Ascending aorta (tissue), 2 donors: ENCODE data around the gene CENPL. TPM values are rescaled to one million over a fixed set of nuclear protein-coding genes. Genes with fewer than 3 reads are reported as not detected.
"Not testable (repeated sequence)": the region's sequence is repeated elsewhere in the genome, so short reads cannot be mapped to it uniquely, and the experiment has no call there.

Source experiments
- DNase-seq, 2 donors: peaks; one replicate each; pipeline ENCODE4 v3.0.0-alpha.2; 2019; ENCODE audit warnings: low spot score in 2 of 2
- H3K27ac ChIP-seq, 2 donors: fragments of 200-600 bp; sonication (generic); one replicate each; pipeline ENCODE4 v1.5.1; 2016 to 2017; ENCODE audit warnings: mild to moderate bottlenecking in 1 of 2
- H3K27me3 ChIP-seq: fragments of 200-600 bp; sonication (generic); one replicate; pipeline ENCODE4 v1.5.1; 2017
- H3K36me3 ChIP-seq, 2 donors: fragments of 200-600 bp; sonication (generic); one replicate each; pipeline ENCODE4 v1.5.1; 2016
- H3K4me1 ChIP-seq, 2 donors: fragments of 200-600 bp; sonication (generic); one replicate each; pipeline ENCODE4 v1.5.1; 2016 to 2017; ENCODE audit warnings: mild to moderate bottlenecking in 1 of 2
- H3K4me3 ChIP-seq, 2 donors: fragments of 200-600 bp; sonication (generic); one replicate each; pipeline ENCODE4 v1.5.1; 2016 to 2017; ENCODE audit warnings: mild to moderate bottlenecking in 1 of 2
- H3K9me3 ChIP-seq, 2 donors: fragments of 200-600 bp; sonication (generic); one replicate each; pipeline ENCODE4 v1.5.1; 2016
- intact Hi-C: fragments of 100-400 bp; cut with DNase I; formaldehyde crosslinking; loops from one replicate; pipeline ENCODE4 v1.15.1; 2023
- total RNA-seq: library from RNA; depleted of rRNA; stranded (reverse); fragments of >200 nt; gene quantifications from one replicate; pipeline ENCODE4 v1.1.0, GENCODE V29; 2016
- TF ChIP-seq, protein P1 (sequence below), 3 experiments: fragments of 200-600 bp in 2 of 3; fragments of 450-650 bp in 1 of 3; sonication (generic) in 2 of 3; IDR thresholded peaks; one replicate each; pipeline ENCODE4 v1.5.1; 2016 to 2019; ENCODE audit warnings: antibody characterized with exemption in 3 of 3, mild to moderate bottlenecking in 1 of 3, moderate library complexity in 1 of 3

The CENPL gene
- total RNA-seq, 1 donor from 2014 or later: 0.53 TPM

DNA sequence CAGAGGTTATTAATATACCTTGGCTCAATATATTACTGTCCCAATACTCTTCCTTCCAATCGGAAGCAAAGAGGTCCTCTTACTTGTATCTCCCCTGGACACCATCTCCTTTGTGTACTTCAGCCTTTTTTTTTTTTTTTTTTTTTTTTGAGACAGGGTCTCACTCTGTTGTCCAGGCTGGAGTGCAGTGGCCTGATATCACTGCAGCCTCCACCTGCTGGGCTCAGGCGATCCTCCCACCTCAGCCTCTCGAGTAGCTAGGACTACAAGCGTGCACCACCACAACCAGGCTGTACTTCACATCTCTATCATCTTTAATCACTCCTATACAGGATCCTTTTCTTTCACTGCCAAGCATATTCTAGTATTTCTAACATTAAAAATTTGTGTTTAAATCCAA lies 3.0 kb downstream of the CENPL start:
- H3K4me3 ChIP-seq: no peak overlapping the region
- TF ChIP-seq, protein P1, sequence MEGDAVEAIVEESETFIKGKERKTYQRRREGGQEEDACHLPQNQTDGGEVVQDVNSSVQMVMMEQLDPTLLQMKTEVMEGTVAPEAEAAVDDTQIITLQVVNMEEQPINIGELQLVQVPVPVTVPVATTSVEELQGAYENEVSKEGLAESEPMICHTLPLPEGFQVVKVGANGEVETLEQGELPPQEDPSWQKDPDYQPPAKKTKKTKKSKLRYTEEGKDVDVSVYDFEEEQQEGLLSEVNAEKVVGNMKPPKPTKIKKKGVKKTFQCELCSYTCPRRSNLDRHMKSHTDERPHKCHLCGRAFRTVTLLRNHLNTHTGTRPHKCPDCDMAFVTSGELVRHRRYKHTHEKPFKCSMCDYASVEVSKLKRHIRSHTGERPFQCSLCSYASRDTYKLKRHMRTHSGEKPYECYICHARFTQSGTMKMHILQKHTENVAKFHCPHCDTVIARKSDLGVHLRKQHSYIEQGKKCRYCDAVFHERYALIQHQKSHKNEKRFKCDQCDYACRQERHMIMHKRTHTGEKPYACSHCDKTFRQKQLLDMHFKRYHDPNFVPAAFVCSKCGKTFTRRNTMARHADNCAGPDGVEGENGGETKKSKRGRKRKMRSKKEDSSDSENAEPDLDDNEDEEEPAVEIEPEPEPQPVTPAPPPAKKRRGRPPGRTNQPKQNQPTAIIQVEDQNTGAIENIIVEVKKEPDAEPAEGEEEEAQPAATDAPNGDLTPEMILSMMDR (IDR thresholded peaks at IDR 0.05): no peak

DNA sequence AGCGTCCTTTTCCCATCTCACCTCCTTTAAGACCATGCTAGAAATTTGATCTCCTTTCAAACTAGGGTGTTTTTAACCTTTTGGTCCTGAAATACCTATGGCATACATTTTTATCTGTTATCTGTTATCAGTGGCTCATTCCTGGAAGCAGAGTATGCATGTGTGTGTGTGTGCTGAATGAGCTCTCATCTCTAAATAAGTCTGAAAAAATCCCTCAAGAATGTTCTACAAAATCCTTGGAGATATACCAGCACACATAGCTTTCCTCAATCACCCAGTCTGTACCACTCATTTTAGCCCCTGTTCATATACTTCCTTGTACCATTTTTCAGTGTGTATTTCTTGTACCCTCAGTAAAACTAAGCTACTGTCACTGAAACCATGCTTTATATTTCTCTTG lies 6.2 kb downstream of the CENPL start:
- DNase-seq: no peak
- Histone ChIP-seq H3K27ac (no peak overlapping the region), H3K4me1 (peaks cover 0 to 1% of the 10 kb centered on the region in 2 donors), H3K27me3 (no peaks in the 10 kb centered on the region), H3K4me3 (no peak overlapping the region), H3K36me3 (no peaks in the 10 kb centered on the region), H3K9me3 (no peaks in the 10 kb centered on the region)
- intact Hi-C loops: no loop called here
- TF ChIP-seq, protein P1 (IDR thresholded peaks at IDR 0.05): no peak

More for the DNA sequence above, 3.0 kb downstream of the CENPL start:
- H3K4me1 ChIP-seq: peaks cover 0 to 5% of the 10 kb centered on the region in 2 donors
- no peak overlapping the region for H3K27ac ChIP-seq
- H3K36me3 ChIP-seq: no peaks in the 10 kb centered on the region
- intact Hi-C loops: loop anchor here (5.0 to 10.0 kb wide), 2 partner anchors 104 to 1077 kb away; no protein-coding TSS in a partner anchor
- H3K9me3 ChIP-seq: no peaks in the 10 kb centered on the region
- H3K27me3 ChIP-seq: no peaks in the 10 kb centered on the region
- DNase-seq: no peak

DNA sequence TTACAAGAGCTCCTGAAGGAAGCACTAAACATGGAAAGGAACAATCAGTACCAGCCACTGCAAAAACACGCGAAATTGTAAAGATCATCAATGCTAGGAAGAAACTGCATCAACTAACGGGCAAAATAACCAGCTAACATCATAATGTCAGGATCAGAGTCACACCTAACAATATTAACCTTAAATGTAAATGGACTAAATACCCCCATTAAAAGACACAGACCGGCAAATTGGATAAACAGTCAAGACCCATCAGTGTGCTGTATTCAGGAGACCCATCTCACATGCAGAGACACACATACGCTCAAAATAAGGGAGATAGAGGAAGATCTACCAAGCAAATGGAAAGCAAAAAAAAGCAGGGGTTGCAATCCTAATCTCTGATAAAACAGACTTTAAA lies 11.0 kb downstream of the CENPL start:
- H3K36me3 ChIP-seq, H3K9me3 ChIP-seq, H3K27ac ChIP-seq, H3K27me3 ChIP-seq, H3K4me3 ChIP-seq, H3K4me1 ChIP-seq, DNase-seq, intact Hi-C loops: not testable (repeated sequence)

DNA sequence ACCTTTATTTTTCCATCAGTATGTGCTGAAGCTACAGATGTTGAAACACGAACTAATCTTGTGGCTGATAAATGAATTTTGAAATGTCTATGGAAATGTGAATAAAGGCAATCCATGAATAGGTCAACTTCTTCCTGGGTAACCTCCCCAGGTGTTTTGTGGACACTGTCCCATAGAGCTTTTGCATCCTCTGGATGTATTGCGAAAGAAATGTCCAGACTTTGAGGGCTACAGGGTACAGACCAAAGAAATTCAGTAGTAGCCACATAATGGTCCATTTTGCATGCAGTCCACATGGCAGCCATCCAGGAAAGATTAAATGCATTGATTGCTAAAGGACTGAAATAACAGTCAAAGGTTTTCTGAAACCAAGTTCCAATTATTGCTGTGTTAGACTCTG lies 21.7 kb downstream of the CENPL start:
- no peaks in the 10 kb centered on the region for H3K27me3 ChIP-seq
- peaks cover 0 to 11% of the 10 kb centered on the region in 2 donors for H3K36me3 ChIP-seq
- no peak overlapping the region for H3K27ac ChIP-seq
- H3K4me3 ChIP-seq: no peak overlapping the region
- H3K9me3 ChIP-seq: no peaks in the 10 kb centered on the region
- intact Hi-C loops: no loop called here
- TF ChIP-seq, protein P1 (IDR thresholded peaks at IDR 0.05): no peak
- H3K4me1 ChIP-seq: no peaks in the 10 kb centered on the region
- no peak for DNase-seq

DNA sequence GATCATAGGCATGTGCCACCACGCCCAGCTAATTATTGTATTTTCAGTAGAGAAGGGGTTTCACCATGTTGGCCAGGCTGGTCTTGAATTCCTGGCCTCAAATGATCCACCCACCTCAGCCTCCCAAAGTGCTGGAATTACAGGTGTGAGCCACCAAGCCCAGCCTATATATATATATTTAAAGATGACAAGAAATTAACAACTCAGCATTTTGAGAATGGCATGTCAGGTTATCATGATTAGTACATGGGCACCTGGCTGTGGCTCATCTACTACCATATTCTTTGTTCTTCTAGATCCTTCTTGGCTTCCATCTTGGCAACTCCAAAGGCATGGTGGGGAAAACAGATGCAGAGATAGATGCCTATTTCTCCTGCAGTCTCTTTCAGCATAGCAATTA lies 24.7 kb downstream of the CENPL start:
- H3K4me3 ChIP-seq, H3K9me3 ChIP-seq, DNase-seq, intact Hi-C loops, H3K27ac ChIP-seq, H3K4me1 ChIP-seq, H3K27me3 ChIP-seq, H3K36me3 ChIP-seq: not testable (repeated sequence)

DNA sequence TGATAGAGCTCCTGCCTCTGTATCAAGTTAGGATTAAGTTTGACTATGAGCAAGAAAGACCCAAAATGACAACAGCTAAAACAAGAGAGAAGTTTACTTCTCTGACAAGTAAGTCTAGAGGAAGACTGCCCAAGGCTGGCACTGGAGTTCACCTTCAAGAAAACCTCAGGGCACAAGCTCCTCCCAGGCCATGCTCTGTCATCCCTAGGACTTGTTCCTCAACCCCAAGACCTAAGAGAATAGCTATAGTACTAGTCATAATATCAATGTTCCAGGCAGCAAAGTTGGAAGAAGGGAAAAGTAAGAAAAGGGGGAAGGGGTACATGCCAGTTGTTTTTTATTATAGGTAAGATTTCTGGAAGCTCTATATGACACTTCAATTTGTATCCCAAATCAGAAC lies 26.6 kb downstream of the CENPL start:
- no peak for DNase-seq
- no peak overlapping the region for H3K4me3 ChIP-seq
- no peak overlapping the region for H3K27ac ChIP-seq
- H3K36me3 ChIP-seq: peaks cover 0 to 4% of the 10 kb centered on the region in 2 donors
- no peaks in the 10 kb centered on the region for H3K4me1 ChIP-seq
- no peaks in the 10 kb centered on the region for H3K27me3 ChIP-seq
- no peaks in the 10 kb centered on the region for H3K9me3 ChIP-seq
- TF ChIP-seq, protein P1 (IDR thresholded peaks at IDR 0.05): no peak
- intact Hi-C loops: no loop called here

DNA sequence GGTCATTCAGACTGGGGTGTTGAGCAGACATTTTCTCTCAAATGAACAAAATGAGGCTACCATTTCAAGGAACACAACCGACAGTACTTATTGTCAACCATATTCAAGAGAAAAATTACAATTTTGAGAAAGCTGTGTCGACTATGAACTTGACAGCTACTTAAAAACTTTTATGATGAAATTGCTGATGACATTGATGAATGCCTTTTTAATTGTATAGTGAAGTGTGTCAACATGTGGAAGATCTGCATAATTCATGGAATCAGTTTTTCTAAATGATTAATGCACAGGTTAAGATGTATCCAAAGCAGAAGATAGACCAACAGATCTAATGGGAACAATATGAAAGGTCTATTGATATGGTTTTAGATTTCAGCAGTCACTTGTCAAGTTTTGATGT lies 34.8 kb downstream of the CENPL start:
- H3K27ac ChIP-seq: no peak overlapping the region
- no peaks in the 10 kb centered on the region for H3K4me1 ChIP-seq
- DNase-seq: no peak
- TF ChIP-seq, protein P1 (IDR thresholded peaks at IDR 0.05): no peak
- intact Hi-C loops: no loop called here
- H3K4me3 ChIP-seq: no peak overlapping the region
- H3K9me3 ChIP-seq: no peaks in the 10 kb centered on the region
- no peaks in the 10 kb centered on the region for H3K27me3 ChIP-seq
- peaks cover 12% of the 10 kb centered on the region in 2 donors for H3K36me3 ChIP-seq
